HepG2 (cell line): ENCODE results near the gene OTOP2. TPM values are rescaled to one million over a fixed set of nuclear protein-coding genes. Genes with fewer than 3 reads are reported as not detected.

Experiments used
- CC2D1A ChIP-seq: sonication (generic); formaldehyde crosslinking; IDR thresholded peaks from 2 replicates; pipeline ENCODE4 v1.8.1; 2023; ENCODE audit warnings: mild to moderate bottlenecking, missing genetic modification reagents
- IKZF1 ChIP-seq: fragments of 450-650 bp; IDR thresholded peaks from 2 replicates; pipeline ENCODE4 v1.7.1; 2016
- IKZF4 ChIP-seq: sonication (generic); formaldehyde crosslinking; IDR thresholded peaks from 2 replicates; pipeline ENCODE4 v1.5.1; 2020; ENCODE audit warnings: borderline replicate concordance, mild to moderate bottlenecking, low read depth, missing genetic modification reagents; ENCODE audit errors: not compliant biosample characterization
- MTA1 ChIP-seq: sonication (generic); formaldehyde crosslinking; IDR thresholded peaks from 2 replicates; pipeline ENCODE4 v1.4.0; 2020; ENCODE audit warnings: missing genetic modification reagents, mild to moderate bottlenecking, borderline replicate concordance
- MTERF4 ChIP-seq: sonication (generic); formaldehyde crosslinking; IDR thresholded peaks from 2 replicates; pipeline ENCODE4 v1.8.0; 2023; ENCODE audit warnings: mild to moderate bottlenecking, missing genetic modification reagents
- PCBP2 ChIP-seq: fragments of 200-400 bp; formaldehyde crosslinking; optimal IDR thresholded peaks from 2 replicates; pipeline ENCODE3; 2018; ENCODE audit warnings: low read length, low read depth; ENCODE audit not compliant: poor library complexity, severe bottlenecking
- PRDM10 ChIP-seq: sonication (generic); formaldehyde crosslinking; IDR thresholded peaks from 2 replicates; pipeline ENCODE4 v1.4.0; 2020; ENCODE audit warnings: low read depth, missing genetic modification reagents
- REST ChIP-seq, 2 experiments: IDR thresholded peaks; 2 replicates each; pipeline ENCODE4 v1.6.1; 2011 to 2012; ENCODE audit warnings: low read length in 2 of 2, borderline replicate concordance in 1 of 2, low read depth in 1 of 2, mild to moderate bottlenecking in 1 of 2, moderate library complexity in 1 of 2
- SP5 ChIP-seq: IDR thresholded peaks from 2 replicates; pipeline ENCODE4 v1.6.1; 2016; ENCODE audit warnings: low read depth, borderline replicate concordance
- TOE1 ChIP-seq: sonication (generic); formaldehyde crosslinking; IDR thresholded peaks from 2 replicates; pipeline ENCODE4 v1.4.0; 2020; ENCODE audit warnings: mild to moderate bottlenecking, missing genetic modification reagents
- YEATS4 ChIP-seq: sonication (generic); formaldehyde crosslinking; IDR thresholded peaks from 2 replicates; pipeline ENCODE4 v1.4.0; 2020; ENCODE audit warnings: missing genetic modification reagents, borderline replicate concordance
- ZFP36 ChIP-seq: fragments of 150-350 bp; IDR thresholded peaks from 2 replicates; pipeline ENCODE4 v1.6.1; 2018; ENCODE audit warnings: borderline replicate concordance, low read length, low read depth; ENCODE audit not compliant: partially characterized antibody
- ZHX1 ChIP-seq: sonication (generic); formaldehyde crosslinking; IDR thresholded peaks from 2 replicates; pipeline ENCODE4 v1.8.1; 2022; ENCODE audit warnings: low read depth, mild to moderate bottlenecking, missing genetic modification reagents
- ZMYM4 ChIP-seq: sonication (generic); formaldehyde crosslinking; IDR thresholded peaks from 2 replicates; pipeline ENCODE4 v1.8.1; 2023; ENCODE audit warnings: mild to moderate bottlenecking, missing genetic modification reagents
- ZNF30 ChIP-seq: sonication (generic); formaldehyde crosslinking; IDR thresholded peaks from 2 replicates; pipeline ENCODE4 v1.5.0; 2020; ENCODE audit warnings: mild to moderate bottlenecking, missing genetic modification reagents
- ZNF670 ChIP-seq: sonication (generic); formaldehyde crosslinking; IDR thresholded peaks from 2 replicates; pipeline ENCODE4 v1.8.0; 2022; ENCODE audit warnings: mild to moderate bottlenecking, missing genetic modification reagents, borderline replicate concordance
- polyA plus RNA-seq, 8 experiments: library from polyadenylated mRNA; depleted of rRNA in 3 of 8; stranded (reverse) in 7 of 8; unstranded in 1 of 8; fragments of >200 nt; fragmentation: Illumina TruSeq in 4 of 8; extraction: Trizol in 4 of 8; gene quantifications; 2 replicates each; pipeline versions ENCODE4 v1.2.1 to v1.2.3, GENCODE V29; 2011 to 2016; ENCODE audit warnings: low read depth in 4 of 8, missing spikeins in 1 of 8, mixed read lengths in 1 of 8; ENCODE audit not compliant: insufficient read depth in 1 of 8
- total RNA-seq, 5 experiments: library from RNA; depleted of rRNA; stranded (reverse); fragments of >200 nt; fragmentation: Illumina TruSeq; extraction: Trizol; gene quantifications; 2 replicates each; pipeline ENCODE4 v1.2.3, GENCODE V29; 2016; ENCODE audit warnings: low read depth in 1 of 5

Gene OTOP2
- total and polyA plus RNA-seq, 2 of the 13 experiments (the other 11 are each of a cell fraction or from before 2014, with no cell fraction given), result not detected

GRCh38 chr17:74892974-74893911 is 30.8 kb upstream of the OTOP2 start, which contains the start of gene FADS6 (continued):
- TF ChIP-seq ZFP36, result no peak
- no peak for TF ChIP-seq ZNF30 (CRISPR knock-in tag)
- peak; percentile 62; the same call in 1 of the 2 replicates for TF ChIP-seq ZHX1
- TF ChIP-seq IKZF4 (CRISPR knock-in tag), result peak; percentile 60
- no peak for TF ChIP-seq ZMYM4 (CRISPR knock-in tag)
- no peak for TF ChIP-seq TOE1
- TF ChIP-seq IKZF1, result no peak
- TF ChIP-seq YEATS4 (CRISPR knock-in tag), result 0 out of 2 replicates have a peak, but pooled peaks have one; percentile 14
- no peak for TF ChIP-seq PRDM10
- 0 out of 2 replicates have a peak, but pooled peaks have one; percentile 44 for TF ChIP-seq SP5 (CRISPR knock-in tag)
- TF ChIP-seq MTA1 (CRISPR knock-in tag), result 0 out of 2 replicates have a peak, but pooled peaks have one; percentile 52
- TF ChIP-seq CC2D1A (CRISPR knock-in tag), result no peak
- no peak for TF ChIP-seq PCBP2
- no peak for TF ChIP-seq MTERF4 (CRISPR knock-in tag)
- no peak for TF ChIP-seq ZNF670
- no peak for TF ChIP-seq REST (IDR thresholded peaks at IDR 0.05; ENCODE audit: borderline replicate concordance in 1 of 2, low read depth in 1 of 2, low read length in 2 of 2)
